Hepatocyte (in vitro differentiated cells): ENCODE data around the gene ZNF593.

Source experiments
- EZH2 ChIP-seq: fragments of 200-600 bp; sonication (generic); IDR thresholded peaks from 2 replicates; pipeline ENCODE4 v1.6.1; 2016; ENCODE audit warnings: antibody characterized with exemption, mild to moderate bottlenecking, borderline replicate concordance
- TF ChIP-seq, protein P1 (sequence below): fragments of 200-600 bp; sonication (generic); IDR thresholded peaks from 2 replicates; pipeline ENCODE4 v1.5.1; 2016; ENCODE audit warnings: antibody characterized with exemption, mild to moderate bottlenecking; ENCODE audit not compliant: poor library complexity

- TF ChIP-seq, protein P1, sequence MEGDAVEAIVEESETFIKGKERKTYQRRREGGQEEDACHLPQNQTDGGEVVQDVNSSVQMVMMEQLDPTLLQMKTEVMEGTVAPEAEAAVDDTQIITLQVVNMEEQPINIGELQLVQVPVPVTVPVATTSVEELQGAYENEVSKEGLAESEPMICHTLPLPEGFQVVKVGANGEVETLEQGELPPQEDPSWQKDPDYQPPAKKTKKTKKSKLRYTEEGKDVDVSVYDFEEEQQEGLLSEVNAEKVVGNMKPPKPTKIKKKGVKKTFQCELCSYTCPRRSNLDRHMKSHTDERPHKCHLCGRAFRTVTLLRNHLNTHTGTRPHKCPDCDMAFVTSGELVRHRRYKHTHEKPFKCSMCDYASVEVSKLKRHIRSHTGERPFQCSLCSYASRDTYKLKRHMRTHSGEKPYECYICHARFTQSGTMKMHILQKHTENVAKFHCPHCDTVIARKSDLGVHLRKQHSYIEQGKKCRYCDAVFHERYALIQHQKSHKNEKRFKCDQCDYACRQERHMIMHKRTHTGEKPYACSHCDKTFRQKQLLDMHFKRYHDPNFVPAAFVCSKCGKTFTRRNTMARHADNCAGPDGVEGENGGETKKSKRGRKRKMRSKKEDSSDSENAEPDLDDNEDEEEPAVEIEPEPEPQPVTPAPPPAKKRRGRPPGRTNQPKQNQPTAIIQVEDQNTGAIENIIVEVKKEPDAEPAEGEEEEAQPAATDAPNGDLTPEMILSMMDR, result no peak
- no peak for TF ChIP-seq EZH2
Observed at GRCh38 chr1:26154750-26155149, 15.0 kb upstream of the ZNF593 start.
